HepG2 (cell line): ENCODE results near the gene TBC1D5. TPM values are rescaled to one million over a fixed set of nuclear protein-coding genes. Genes with fewer than 3 reads are reported as not detected.

ENCODE experiments used
- ATAC-seq: fragments of 200-7000 bp; cut with Tn5 transposase; 3 replicates; pipeline ENCODE4 v1.9.1; 2020; ENCODE audit warnings: mild to moderate bottlenecking, moderate library complexity
- BruUV-seq: library from RNA; stranded (reverse); fragments of 400-500 nt; replicated peaks from 2 replicates; lab custom pipeline; 2021; lab: Mats Ljungman, UMichigan
- CTCF ChIA-PET: fragments of 300-600 bp; formaldehyde crosslinking; extraction: SDS; loops from one replicate; lab custom pipeline; 2021; ENCODE audit warnings: low total read pairs, inconsistent platforms, low intra/inter-chr PET ratio; lab: Yijun Ruan, JAX
- POLR2A ChIA-PET: fragments of 350-600 bp; sonication (Branson Sonifier 250); formaldehyde crosslinking; loops from one replicate; lab custom pipeline; 2020; ENCODE audit warnings: antibody characterized with exemption, inconsistent platforms; lab: Yijun Ruan, JAX
- DNase-seq: peaks from one replicate; pipeline ENCODE4 v3.0.0-alpha.2; 2015; ENCODE audit warnings: low spot score
- FAIRE-seq: peaks from 3 replicates; lab custom pipeline; 2011; peaks lifted over from hg19 to GRCh38; lab: Jason Lieb, UNC
- H2AFZ ChIP-seq: one replicate; pipeline ENCODE4 v1.6.1; 2011; ENCODE audit warnings: low read length, inconsistent platforms
- H3K27ac ChIP-seq: fragments of 300-600 bp; 3 replicates; pipeline ENCODE4 v1.8.0; 2011; ENCODE audit warnings: mixed run types, mild to moderate bottlenecking, mixed read lengths, low read length, inconsistent platforms; ENCODE audit not compliant: insufficient read depth; ENCODE audit errors: extremely low read length
- H3K27me3 ChIP-seq, 2 experiments: fragments of 200-600 bp in 1 of 2; 2 replicates in 1 of 2; 3 replicates in 1 of 2; pipeline versions ENCODE4 v1.6.0 to v1.8.0; 2011; ENCODE audit warnings: low read length in 2 of 2, mild to moderate bottlenecking in 2 of 2, moderate library complexity in 2 of 2, inconsistent platforms in 1 of 2; ENCODE audit not compliant: insufficient read depth in 2 of 2, control insufficient read depth in 1 of 2
- H3K36me3 ChIP-seq, 2 experiments: fragments of 200-600 bp in 1 of 2; replicated peaks in 1 of 2; 2 replicates in 1 of 2; 3 replicates in 1 of 2; pipeline versions ENCODE4 v1.5.1 to v1.8.0; 2011; ENCODE audit warnings: low read length in 2 of 2, inconsistent platforms in 1 of 2; ENCODE audit not compliant: insufficient read depth in 2 of 2, control insufficient read depth in 1 of 2
- H3K4me1 ChIP-seq: 2 replicates; pipeline ENCODE4 v1.5.1; 2012; ENCODE audit warnings: low read length, inconsistent platforms; ENCODE audit not compliant: insufficient read depth
- H3K4me2 ChIP-seq: 2 replicates; pipeline ENCODE4 v1.6.0; 2011; ENCODE audit warnings: low read depth, low read length, inconsistent platforms
- H3K4me3 ChIP-seq, 3 experiments: fragments of 200-600 bp in 1 of 3; sonication (generic), shearing (Covaris generic) in 1 of 3; replicated peaks in 1 of 3; 2 replicates each; pipeline ENCODE4 v1.5.1; 2011 to 2016; ENCODE audit warnings: low read length in 3 of 3, inconsistent platforms in 2 of 3, low read depth in 2 of 3, mild to moderate bottlenecking in 2 of 3, control low read depth in 1 of 3, mixed read lengths in 1 of 3; ENCODE audit not compliant: insufficient read depth in 1 of 3
- H3K79me2 ChIP-seq: one replicate; pipeline ENCODE4 v1.6.1; 2011; ENCODE audit warnings: low read length, inconsistent platforms; ENCODE audit not compliant: insufficient read depth
- H3K9ac ChIP-seq: 2 replicates; pipeline ENCODE4 v1.6.0; 2011; ENCODE audit warnings: mild to moderate bottlenecking, low read depth, low read length, inconsistent platforms; ENCODE audit not compliant: insufficient read depth
- H3K9me3 ChIP-seq: 2 replicates; pipeline ENCODE4 v1.5.1; 2012; ENCODE audit warnings: mild to moderate bottlenecking, low read length
- H4K20me1 ChIP-seq: 2 replicates; pipeline ENCODE4 v1.6.0; 2011; ENCODE audit warnings: inconsistent platforms, mild to moderate bottlenecking, low read length, moderate library complexity; ENCODE audit not compliant: insufficient read depth
- ATF7 ChIP-seq, 2 experiments: fragments of 450-650 bp in 1 of 2; sonication (generic) in 1 of 2; formaldehyde crosslinking in 1 of 2; IDR thresholded peaks; 2 replicates each; pipeline versions ENCODE4 v1.4.0 to v1.6.1; 2016 to 2020; ENCODE audit warnings: antibody characterized with exemption in 1 of 2, mild to moderate bottlenecking in 1 of 2, missing genetic modification reagents in 1 of 2
- BCL6 ChIP-seq: IDR thresholded peaks from 2 replicates; pipeline ENCODE4 v1.6.1; 2016; ENCODE audit warnings: missing genetic modification reagents, missing compliant biosample characterization
- BHLHE40 ChIP-seq: IDR thresholded peaks from 2 replicates; pipeline ENCODE4 v1.6.1; 2011; ENCODE audit warnings: low read length, improper control_type of control experiment
- CEBPG ChIP-seq: IDR thresholded peaks from 2 replicates; pipeline ENCODE4 v1.6.1; 2016
- FOSL1 ChIP-seq: sonication (generic); formaldehyde crosslinking; IDR thresholded peaks from 2 replicates; pipeline ENCODE4 v1.9.0; 2021; ENCODE audit warnings: missing genetic modification reagents, borderline replicate concordance
- FOXA1 ChIP-seq, 2 experiments: fragments of 450-650 bp in 1 of 2; sonication (generic) in 1 of 2; formaldehyde crosslinking in 1 of 2; IDR thresholded peaks; 2 replicates each; pipeline versions ENCODE4 v1.4.0 to v1.6.1; 2016 to 2020; ENCODE audit warnings: missing genetic modification reagents in 1 of 2
- GATAD2A ChIP-seq: IDR thresholded peaks from 2 replicates; pipeline ENCODE4 v1.6.1; 2016
- HMG20B ChIP-seq: conservative IDR thresholded peaks from 2 replicates; pipeline ENCODE4 v1.6.1; 2016; ENCODE audit warnings: missing genetic modification reagents, missing compliant biosample characterization
- HMGA1 ChIP-seq: sonication (generic); formaldehyde crosslinking; conservative IDR thresholded peaks from 2 replicates; pipeline ENCODE4 v1.4.0; 2020; ENCODE audit warnings: missing genetic modification reagents
- HOMEZ ChIP-seq: IDR thresholded peaks from 2 replicates; pipeline ENCODE4 v1.6.1; 2016; ENCODE audit warnings: low read depth
- JUND ChIP-seq: sonication (generic); formaldehyde crosslinking; IDR thresholded peaks from 2 replicates; pipeline ENCODE4 v1.8.0; 2022; ENCODE audit warnings: mild to moderate bottlenecking, missing genetic modification reagents
- NFE2L2 ChIP-seq: fragments of 150-350 bp; IDR thresholded peaks from 2 replicates; pipeline ENCODE4 v1.6.1; 2014; ENCODE audit warnings: low read length
- POGZ ChIP-seq: sonication (generic); formaldehyde crosslinking; IDR thresholded peaks from 2 replicates; pipeline ENCODE4 v1.4.0; 2020; ENCODE audit warnings: mild to moderate bottlenecking, missing genetic modification reagents
- SOX5 ChIP-seq: IDR thresholded peaks from 2 replicates; pipeline ENCODE4 v1.6.1; 2016; ENCODE audit warnings: borderline replicate concordance
- SOX6 ChIP-seq, 2 experiments: fragments of 450-650 bp in 1 of 2; sonication (generic) in 1 of 2; formaldehyde crosslinking in 1 of 2; IDR thresholded peaks; 2 replicates each; pipeline versions ENCODE4 v1.4.0 to v1.6.1; 2017 to 2020; ENCODE audit warnings: antibody characterized with exemption in 1 of 2, mild to moderate bottlenecking in 1 of 2, missing genetic modification reagents in 1 of 2
- TEAD3 ChIP-seq: optimal IDR thresholded peaks from 2 replicates; pipeline ENCODE3; 2016; ENCODE audit warnings: borderline replicate concordance
- TFE3 ChIP-seq: IDR thresholded peaks from 2 replicates; pipeline ENCODE4 v1.6.1; 2016
- ZGPAT ChIP-seq: IDR thresholded peaks from 2 replicates; pipeline ENCODE4 v1.6.1; 2016; ENCODE audit warnings: mild to moderate bottlenecking
- ZMYM4 ChIP-seq: sonication (generic); formaldehyde crosslinking; IDR thresholded peaks from 2 replicates; pipeline ENCODE4 v1.8.1; 2023; ENCODE audit warnings: mild to moderate bottlenecking, missing genetic modification reagents
- ZNF12 ChIP-seq: sonication (generic); formaldehyde crosslinking; IDR thresholded peaks from 2 replicates; pipeline ENCODE4 v1.5.0; 2020; ENCODE audit warnings: missing genetic modification reagents
- ZNF331 ChIP-seq: sonication (generic); formaldehyde crosslinking; IDR thresholded peaks from 2 replicates; pipeline ENCODE4 v1.4.0; 2020; ENCODE audit warnings: missing genetic modification reagents
- ZNF660 ChIP-seq: sonication (generic); formaldehyde crosslinking; IDR thresholded peaks from 2 replicates; pipeline ENCODE4 v1.5.1; 2020; ENCODE audit warnings: mild to moderate bottlenecking, low read depth, missing genetic modification reagents, borderline replicate concordance
- ZNF788 ChIP-seq: sonication (generic); formaldehyde crosslinking; IDR thresholded peaks from 2 replicates; pipeline ENCODE4 v1.5.0; 2020; ENCODE audit warnings: mild to moderate bottlenecking, missing genetic modification reagents, borderline replicate concordance
- WGBS: methylation state at CpG from one replicate; pipeline ENCODE4 v1.1.6; 2017; ENCODE audit warnings: low lambda C conversion rate; 5-methylcytosine and 5-hydroxymethylcytosine counted together
- in situ Hi-C: cut with HindIII; loops from 2 replicates; pipeline ENCODE4 v1.10.0; 2017; ENCODE audit warnings: low pct_unique_long_range_greater_than_20kb; ENCODE audit not compliant: extremely low pct_ligation_motif_present
- intact Hi-C: fragments of 100-400 bp; cut with micrococcal nuclease; formaldehyde crosslinking; loops from one replicate; pipeline ENCODE4 v1.10.0; 2022; ENCODE audit not compliant: unreplicated experiment
- polyA plus RNA-seq, 8 experiments: library from polyadenylated mRNA; depleted of rRNA in 3 of 8; stranded (reverse) in 7 of 8; unstranded in 1 of 8; fragments of >200 nt; fragmentation: Illumina TruSeq in 4 of 8; extraction: Trizol in 4 of 8; gene quantifications; 2 replicates each; pipeline versions ENCODE4 v1.2.1 to v1.2.3, GENCODE V29; 2011 to 2016; ENCODE audit warnings: low read depth in 4 of 8, missing spikeins in 1 of 8, mixed read lengths in 1 of 8; ENCODE audit not compliant: insufficient read depth in 1 of 8
- total RNA-seq, 5 experiments: library from RNA; depleted of rRNA; stranded (reverse); fragments of >200 nt; fragmentation: Illumina TruSeq; extraction: Trizol; gene quantifications; 2 replicates each; pipeline ENCODE4 v1.2.3, GENCODE V29; 2016; ENCODE audit warnings: low read depth in 1 of 5

Gene TBC1D5
- total and polyA plus RNA-seq, 2 of the 13 experiments (the other 11 are each of a cell fraction or from before 2014, with no cell fraction given) = 19.2 to 33.3 TPM

- Histone ChIP-seq H3K9me3 (no peaks in the 10 kb centered on the region), H2AFZ (no peak overlapping the region), H3K4me3 (no peak overlapping the region), H3K4me2 (no peak overlapping the region), H3K9ac (no peak overlapping the region), H3K27me3 (no peaks in the 10 kb centered on the region), H4K20me1 (peaks cover 2% of the 10 kb centered on the region; the same call in 1 of the 2 replicates), H3K27ac (no peak overlapping the region), H3K4me1 (peaks cover 8% of the 10 kb centered on the region), H3K79me2 (peaks cover 6% of the 10 kb centered on the region), H3K36me3 (no peaks in the 10 kb centered on the region)
- in situ Hi-C loops = loop anchor here (10.0 kb wide), 1 partner anchor 195 kb away; no protein-coding TSS in a partner anchor
- WGBS = 59% methylated on average over 2 of the region's 2 CpGs
- peak; percentile 94 for ATAC-seq
- intact Hi-C loops = loop anchor here (5.0 kb wide), 1 partner anchor 207 kb away; no protein-coding TSS in a partner anchor
- peak; percentile 49 for FAIRE-seq
- POLR2A ChIA-PET = interaction anchor here (0.9 to 1.0 kb wide), 2 partner anchors 101 to 103 kb away, joined by 3 to 4 read pairs; partner anchors contain the start of gene TBC1D5
- BruUV-seq = no TSS peak
- CTCF ChIA-PET = no interaction called here
- peak; percentile 92 for DNase-seq
- TF ChIP-seq FOSL1 (CRISPR knock-in tag) = peak; percentile 57; the same call in 1 of the 2 replicates
- peak; percentile 74 for TF ChIP-seq ZMYM4 (CRISPR knock-in tag)
- no peak for TF ChIP-seq SOX6 (IDR thresholded peaks at IDR 0.05)
- peak; percentile 85 for TF ChIP-seq SOX6 (CRISPR knock-in tag; IDR thresholded peaks at IDR 0.05)
- peak; percentile 94 for TF ChIP-seq CEBPG (CRISPR knock-in tag)
- TF ChIP-seq POGZ (CRISPR knock-in tag) = peak; percentile 73; the same call in 1 of the 2 replicates
- TF ChIP-seq BCL6 (CRISPR knock-in tag) = peak; percentile 39; the same call in 1 of the 2 replicates
- no peak for TF ChIP-seq FOXA1 (IDR thresholded peaks at IDR 0.05)
- peak; percentile 29 for TF ChIP-seq FOXA1 (CRISPR knock-in tag; IDR thresholded peaks at IDR 0.05)
- 0 out of 2 replicates have a peak, but pooled peaks have one; percentile 1 for TF ChIP-seq ATF7 (IDR thresholded peaks at IDR 0.05)
- no peak for TF ChIP-seq ATF7 (CRISPR knock-in tag; IDR thresholded peaks at IDR 0.05)
- TF ChIP-seq NFE2L2 = no peak
- TF ChIP-seq JUND (CRISPR knock-in tag) = peak; percentile 76; the same call in 1 of the 2 replicates
- peak; percentile 83 for TF ChIP-seq TEAD3
- 0 out of 2 replicates have a peak, but pooled peaks have one; percentile 24 for TF ChIP-seq ZGPAT (CRISPR knock-in tag)
- TF ChIP-seq ZNF660 (CRISPR knock-in tag) = no peak
- peak; percentile 97 for TF ChIP-seq BHLHE40
- TF ChIP-seq ZNF331 (CRISPR knock-in tag) = peak; percentile 68; the same call in 1 of the 2 replicates
- TF ChIP-seq ZNF788 (CRISPR knock-in tag) = no peak
- TF ChIP-seq ZNF12 (CRISPR knock-in tag) = peak; percentile 66; the same call in 1 of the 2 replicates
- peak; percentile 71 for TF ChIP-seq TFE3 (CRISPR knock-in tag)
- peak; percentile 69 for TF ChIP-seq SOX5 (CRISPR knock-in tag)
- TF ChIP-seq HMG20B (CRISPR knock-in tag) = 0 out of 2 replicates have a peak, but pooled peaks have one; percentile 46
- TF ChIP-seq HMGA1 (CRISPR knock-in tag) = no peak
- peak; percentile 91; the same call in 1 of the 2 replicates for TF ChIP-seq HOMEZ (CRISPR knock-in tag)
- TF ChIP-seq GATAD2A (CRISPR knock-in tag) = peak; percentile 84
Measured at GRCh38 chr3:17639765-17640164, 102.7 kb downstream of the TBC1D5 start.
